Psoas muscle (tissue), 8 donors: ENCODE results near the gene FANK1. TPM values are rescaled to one million over a fixed set of nuclear protein-coding genes. Genes with fewer than 3 reads are reported as not detected.

Source experiments
- ATAC-seq, 4 donors: fragments of 200-7000 bp; cut with Tn5 transposase; one replicate each; pipeline ENCODE4 v1.9.1; 2020; ENCODE audit warnings: moderate library complexity in 3 of 4, mild to moderate bottlenecking in 2 of 4
- DNase-seq, 2 donors: peaks; one replicate each; pipeline ENCODE4 v3.0.0-alpha.2; 2020
- H3K27ac ChIP-seq: fragments of 200-600 bp; one replicate; pipeline ENCODE4 v1.8.0; 2022
- H3K27me3 ChIP-seq, 3 donors: fragments of 200-600 bp in 1 of 3; one replicate each; pipeline versions ENCODE4 v1.6.1 to v1.8.0; 2013 to 2022; ENCODE audit warnings: low read length in 2 of 3, mild to moderate bottlenecking in 2 of 3, moderate library complexity in 1 of 3; ENCODE audit not compliant: insufficient read depth in 3 of 3
- H3K36me3 ChIP-seq, 2 donors: fragments of 200-600 bp in 1 of 2; one replicate each; pipeline versions ENCODE4 v1.6.1 to v1.8.0; 2013 to 2022; ENCODE audit warnings: low read depth in 1 of 2, mild to moderate bottlenecking in 1 of 2, moderate library complexity in 1 of 2; ENCODE audit not compliant: insufficient read depth in 1 of 2
- H3K4me1 ChIP-seq: fragments of 200-600 bp; one replicate; pipeline ENCODE4 v1.8.0; 2022
- H3K4me3 ChIP-seq: fragments of 200-600 bp; one replicate; pipeline ENCODE4 v1.8.0; 2022; ENCODE audit warnings: mild to moderate bottlenecking
- H3K9me3 ChIP-seq: fragments of 200-600 bp; one replicate; pipeline ENCODE4 v1.8.0; 2022
- WGBS, 3 donors: extraction: QIAGEN DNeasy Blood & Tissue Kit; methylation state at CpG; one replicate each; pipeline versions ENCODE4 v1.1.6 to v1.1.7; 2013; 5-methylcytosine and 5-hydroxymethylcytosine counted together
- intact Hi-C, 2 donors: fragments of 100-400 bp; cut with DNase I; formaldehyde crosslinking; loops; one replicate each; pipeline versions ENCODE4 v1.11.0 to v1.14.2; 2022
- polyA plus RNA-seq, 3 donors: library from polyadenylated mRNA; stranded (reverse); fragments of 200-250 nt; gene quantifications; one replicate each; pipeline ENCODE4 v1.2.3, GENCODE V29; 2013
- total RNA-seq, 4 donors: library from RNA; stranded (reverse); fragmentation: NEBNext Ultra II Directional in 2 of 4; extraction: Animal tissue kit (Norgen Biotek cat#: 25700) in 2 of 4; gene quantifications; one replicate each; pipeline versions ENCODE4 v1.2.1 to v1.2.4, GENCODE V29; 2021 to 2023
- TF ChIP-seq, protein P1 (sequence below): fragments of 200-600 bp; IDR thresholded peaks from one replicate; pipeline ENCODE4 v1.8.0; 2022; ENCODE audit warnings: antibody characterized with exemption
- donor health status: healthy with polysubstance abuse.
- donor health status: DM: no; HTN: no; CAD: no; lungs with moderate emphysema.
- donor health status: Bipolar disorder and iron deficiency.
- donor health status: healthy.
- donor health status: DM: yes; HTN: yes; CAD: no.
- donor health status: DM: no; HTN: no; CAD: no.
- donor health status: DM: no; HTN: no; CAD: no.
- donor health status: DM: yes; HTN: yes; CAD: no.

Gene FANK1
- total and polyA plus RNA-seq, 7 donors, result 0.23 to 0.49 (median 0.29) TPM; not detected in 3

DNA sequence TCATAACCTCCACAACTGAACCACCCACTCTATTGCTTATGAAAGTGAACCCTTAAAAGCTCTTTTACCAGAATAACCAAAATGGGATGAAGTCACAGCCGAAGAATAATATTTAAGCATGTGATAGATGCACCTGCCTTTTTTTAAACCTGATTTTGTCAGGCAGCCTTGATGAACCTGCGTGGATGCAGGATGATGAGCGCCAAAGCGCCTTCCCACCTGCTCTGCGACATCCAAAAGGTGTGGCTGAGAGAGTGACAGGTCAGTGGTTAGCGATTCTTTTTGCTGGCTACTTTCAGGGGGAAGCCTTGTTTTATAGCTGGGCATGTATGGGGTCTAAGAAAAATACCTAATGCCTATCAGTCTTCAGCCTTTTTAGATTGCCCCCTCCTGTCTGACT, 157.8 kb downstream of the FANK1 start:
- Histone ChIP-seq H3K9me3 (no peaks in the 10 kb centered on the region), H3K27me3 (no peaks in the 10 kb centered on the region), H3K27ac (no peak overlapping the region), H3K4me3 (no peak overlapping the region), H3K36me3 (no peaks in the 10 kb centered on the region), H3K4me1 (no peaks in the 10 kb centered on the region)
- WGBS, 3 donors, result 96 to 98% (median 98%) methylated on average over 6 of the region's 6 CpGs
- intact Hi-C loops, result no loop called here
- DNase-seq (no peak), ATAC-seq (no peak)
- TF ChIP-seq, protein P1, sequence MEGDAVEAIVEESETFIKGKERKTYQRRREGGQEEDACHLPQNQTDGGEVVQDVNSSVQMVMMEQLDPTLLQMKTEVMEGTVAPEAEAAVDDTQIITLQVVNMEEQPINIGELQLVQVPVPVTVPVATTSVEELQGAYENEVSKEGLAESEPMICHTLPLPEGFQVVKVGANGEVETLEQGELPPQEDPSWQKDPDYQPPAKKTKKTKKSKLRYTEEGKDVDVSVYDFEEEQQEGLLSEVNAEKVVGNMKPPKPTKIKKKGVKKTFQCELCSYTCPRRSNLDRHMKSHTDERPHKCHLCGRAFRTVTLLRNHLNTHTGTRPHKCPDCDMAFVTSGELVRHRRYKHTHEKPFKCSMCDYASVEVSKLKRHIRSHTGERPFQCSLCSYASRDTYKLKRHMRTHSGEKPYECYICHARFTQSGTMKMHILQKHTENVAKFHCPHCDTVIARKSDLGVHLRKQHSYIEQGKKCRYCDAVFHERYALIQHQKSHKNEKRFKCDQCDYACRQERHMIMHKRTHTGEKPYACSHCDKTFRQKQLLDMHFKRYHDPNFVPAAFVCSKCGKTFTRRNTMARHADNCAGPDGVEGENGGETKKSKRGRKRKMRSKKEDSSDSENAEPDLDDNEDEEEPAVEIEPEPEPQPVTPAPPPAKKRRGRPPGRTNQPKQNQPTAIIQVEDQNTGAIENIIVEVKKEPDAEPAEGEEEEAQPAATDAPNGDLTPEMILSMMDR, result no peak

DNA sequence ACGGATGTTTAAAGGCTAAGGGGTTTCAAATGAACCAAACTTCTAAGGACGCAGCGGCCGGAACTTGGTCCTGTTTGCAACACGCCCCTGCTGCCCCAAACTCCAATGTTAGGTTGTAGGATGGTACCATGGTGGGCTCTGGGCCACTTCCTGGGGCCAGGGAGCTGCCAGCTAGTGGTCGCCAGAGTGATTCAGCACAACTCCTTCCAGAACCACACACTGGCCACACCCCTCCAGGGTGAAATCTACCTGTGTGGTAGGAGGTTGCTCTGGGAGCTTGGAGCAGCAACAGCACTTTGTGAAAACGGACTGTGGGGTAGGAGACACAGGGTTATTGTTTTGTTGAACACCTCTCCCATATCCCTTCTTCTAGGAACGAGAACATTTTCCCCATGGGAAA, 161.1 kb downstream of the FANK1 start:
- no peaks in the 10 kb centered on the region for H3K9me3 ChIP-seq
- H3K27me3 ChIP-seq, result no peaks in the 10 kb centered on the region
- 89 to 93% (median 89%) methylated on average over 8 of the region's 8 CpGs for WGBS, 3 donors
- H3K4me1 ChIP-seq, result no peaks in the 10 kb centered on the region
- intact Hi-C loops, result no loop called here
- ATAC-seq, result no peak
- TF ChIP-seq, protein P1, result no peak
- DNase-seq, result no peak
- H3K36me3 ChIP-seq, result no peaks in the 10 kb centered on the region
- H3K27ac ChIP-seq, result no peak overlapping the region
- H3K4me3 ChIP-seq, result no peak overlapping the region

DNA sequence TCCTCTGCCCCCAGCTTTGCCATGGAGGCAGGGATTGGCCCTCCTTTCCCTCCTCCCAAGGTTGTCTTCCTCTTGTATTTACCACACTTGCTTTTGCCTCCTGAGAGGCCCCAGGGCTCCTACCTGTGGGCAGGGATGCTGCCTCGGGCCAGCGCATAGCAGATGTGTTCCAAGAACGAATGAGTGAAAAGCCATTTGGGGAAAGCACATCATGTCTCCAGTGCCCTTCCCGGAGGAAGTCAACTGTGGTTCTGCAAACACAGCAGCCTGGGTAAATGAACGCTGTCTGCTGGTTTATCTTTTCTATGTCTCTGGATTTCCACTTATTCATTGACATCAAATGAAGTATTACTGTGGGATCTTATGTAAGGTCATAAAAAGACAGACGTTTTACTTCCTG, 161.7 kb downstream of the FANK1 start:
- H3K9me3 ChIP-seq, result no peaks in the 10 kb centered on the region
- no peaks in the 10 kb centered on the region for H3K36me3 ChIP-seq
- 60 to 77% (median 72%) methylated on average over 6 of the region's 6 CpGs for WGBS, 3 donors
- ATAC-seq (no peak), DNase-seq (no peak)
- no peak overlapping the region for H3K4me3 ChIP-seq
- no peaks in the 10 kb centered on the region for H3K27me3 ChIP-seq
- H3K27ac ChIP-seq, result no peak overlapping the region
- TF ChIP-seq, protein P1, result no peak
- no peaks in the 10 kb centered on the region for H3K4me1 ChIP-seq
- intact Hi-C loops, result no loop called here

DNA sequence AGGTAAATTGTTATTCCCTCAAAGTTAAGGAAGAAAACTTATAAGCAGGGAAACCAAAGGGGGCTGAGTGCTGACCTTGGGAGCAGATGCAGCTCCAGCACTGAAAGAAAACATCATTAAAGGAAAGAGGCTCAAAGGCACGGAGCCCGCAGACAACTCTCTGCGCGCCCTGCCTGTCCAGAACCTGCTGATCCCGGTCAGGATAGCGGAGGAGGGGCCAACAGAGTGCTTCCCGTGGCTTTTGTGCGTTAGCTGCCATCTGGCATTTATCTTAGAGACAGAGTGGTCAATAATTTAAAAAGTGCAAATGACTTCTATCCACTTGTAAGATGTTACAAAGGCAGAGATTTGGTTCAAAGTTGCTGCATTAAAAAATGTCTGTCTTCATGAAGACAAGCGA, 162.1 kb downstream of the FANK1 start:
- TF ChIP-seq, protein P1, result no peak
- DNase-seq (no peak), ATAC-seq (no peak)
- H3K9me3 ChIP-seq, result no peaks in the 10 kb centered on the region
- H3K4me3 ChIP-seq, result no peak overlapping the region
- no peak overlapping the region for H3K27ac ChIP-seq
- intact Hi-C loops, result no loop called here
- no peaks in the 10 kb centered on the region for H3K4me1 ChIP-seq
- H3K27me3 ChIP-seq, result no peaks in the 10 kb centered on the region
- no peaks in the 10 kb centered on the region for H3K36me3 ChIP-seq
- 63 to 72% (median 70%) methylated on average over 9 of the region's 9 CpGs for WGBS, 3 donors

Other genes with a start within 250 kb of the FANK1 start
- not detected for gene TEX36, start 213.4 kb upstream of the FANK1 start, total RNA-seq
- not detected for gene TEX36, start 213.4 kb upstream of the FANK1 start, polyA plus RNA-seq
- 10 to 100 TPM in 2 of 4 donors, 1 to 10 TPM in 2; 7.6 to 13.8 (median 10.6) TPM for gene EDRF1, start 176.9 kb upstream of the FANK1 start, total RNA-seq
- 10 to 100 TPM; 10.7 to 17.7 (median 12.5) TPM for gene EDRF1, start 176.9 kb upstream of the FANK1 start, polyA plus RNA-seq
- gene MMP21, start 120.7 kb upstream of the FANK1 start, total RNA-seq, result under 1 TPM in 1 of 4 donors, not detected in 3; 0.17 TPM
- gene MMP21, start 120.7 kb upstream of the FANK1 start, polyA plus RNA-seq, result under 1 TPM in 2 of 3 donors, not detected in 1; 0.03 to 0.04 TPM
- 10 to 100 TPM; 47.5 to 73.6 (median 59.0) TPM for gene UROS, start 73.3 kb upstream of the FANK1 start, total RNA-seq
- gene UROS, start 73.3 kb upstream of the FANK1 start, polyA plus RNA-seq, result 10 to 100 TPM; 39.6 to 57.1 (median 52.0) TPM
- gene BCCIP, start 73.0 kb upstream of the FANK1 start, total RNA-seq, result 10 to 100 TPM; 57.6 to 87.6 (median 78.2) TPM
- 100 to 1,000 TPM; 102 to 235 (median 184) TPM for gene BCCIP, start 73.0 kb upstream of the FANK1 start, polyA plus RNA-seq
- 10 to 100 TPM; 21.5 to 35.2 (median 32.7) TPM for gene DHX32, start 15.3 kb upstream of the FANK1 start, total RNA-seq
- 10 to 100 TPM; 20.2 to 47.7 (median 25.8) TPM for gene DHX32, start 15.3 kb upstream of the FANK1 start, polyA plus RNA-seq